Kidney epithelial cell (primary cell): ENCODE data around the gene UBALD2. TPM values are rescaled to one million over a fixed set of nuclear protein-coding genes. Genes with fewer than 3 reads are reported as not detected.
A peak's percentile ranks its signal among the peaks of the same experiment; 100 is the strongest.
"Not testable (repeated sequence)": the region's sequence is repeated elsewhere in the genome, so short reads cannot be mapped to it uniquely, and the experiment has no call there.

Source experiments
- DNase-seq: peaks from one replicate; pipeline ENCODE4 v3.0.0-alpha.2; 2010; ENCODE audit warnings: low read depth
- H3K27me3 ChIP-seq: 2 replicates; pipeline ENCODE4 v1.6.0; 2011; ENCODE audit warnings: low read length; ENCODE audit not compliant: control insufficient read depth, insufficient read depth
- H3K36me3 ChIP-seq: 2 replicates; pipeline ENCODE4 v1.5.1; 2011; ENCODE audit warnings: low read length; ENCODE audit not compliant: control insufficient read depth, insufficient read depth
- H3K4me3 ChIP-seq: 2 replicates; pipeline ENCODE4 v1.5.1; 2011; ENCODE audit warnings: low read depth, mild to moderate bottlenecking, control low read depth, low read length
- CTCF ChIP-seq: IDR thresholded peaks from 2 replicates; pipeline ENCODE4 v1.5.1; 2011; ENCODE audit warnings: mild to moderate bottlenecking, moderate library complexity, low read length, control low read depth, inconsistent platforms; ENCODE audit not compliant: insufficient read depth, poor library complexity, severe bottlenecking
- total RNA-seq: library from RNA; depleted of rRNA; stranded (reverse); fragments of >200 nt; gene quantifications from 2 replicates; pipeline ENCODE4 v1.2.3, GENCODE V29; 2015

The UBALD2 gene
- total RNA-seq, 1 donor from 2014 or later: 28.5 TPM

- no peaks in the 10 kb centered on the region for H3K27me3 ChIP-seq
- H3K36me3 ChIP-seq: no peaks in the 10 kb centered on the region
- DNase-seq: no peak
- no peak for TF ChIP-seq CTCF
- H3K4me3 ChIP-seq: no peak overlapping the region
Observed at GRCh38 chr17:76263896-76264295, 1.3 kb upstream of the UBALD2 start.

- no peak for DNase-seq
- H3K36me3 ChIP-seq: no peaks in the 10 kb centered on the region
- no peak for TF ChIP-seq CTCF
- no peak overlapping the region for H3K4me3 ChIP-seq
- no peaks in the 10 kb centered on the region for H3K27me3 ChIP-seq
Observed at GRCh38 chr17:76264425-76264754, 758 bp upstream of the UBALD2 start.

- peak overlapping the region; percentile 80 for H3K4me3 ChIP-seq
- H3K27me3 ChIP-seq: no peaks in the 10 kb centered on the region
- no peak for DNase-seq
- no peak for TF ChIP-seq CTCF
- peaks cover under 1% of the 10 kb centered on the region for H3K36me3 ChIP-seq
Observed at GRCh38 chr17:76265624-76266243, 586 bp downstream of the UBALD2 start.

- Histone ChIP-seq H3K27me3 (no peaks in the 10 kb centered on the region), H3K4me3 (peak overlapping the region; percentile 80), H3K36me3 (peaks cover 2% of the 10 kb centered on the region)
- no peak for TF ChIP-seq CTCF
- no peak for DNase-seq
Observed at GRCh38 chr17:76266244-76266938, 1.2 kb downstream of the UBALD2 start.

GRCh38 chr17:76267051-76267576 lies 2.0 kb downstream of the UBALD2 start:
- Histone ChIP-seq H3K36me3 (peaks cover 2% of the 10 kb centered on the region), H3K4me3 (peak overlapping the region; percentile 80), H3K27me3 (no peaks in the 10 kb centered on the region)
- no peak for TF ChIP-seq CTCF
- no peak for DNase-seq

- H3K36me3 ChIP-seq, H3K4me3 ChIP-seq, DNase-seq: not testable (repeated sequence)
Observed at GRCh38 chr17:76267581-76268001, 2.4 kb downstream of the UBALD2 start.

More at GRCh38 chr17:76267581-76268001, 2.4 kb downstream of the UBALD2 start:
- H3K27me3 ChIP-seq: not testable (repeated sequence)
